Gastrocnemius medialis (tissue), 4 donors: Measurements from ENCODE around the gene SUN1.

ENCODE experiments used
- CTCF ChIP-seq, 5 experiments: fragments of 450-650 bp in 3 of 5; fragments of 200-600 bp in 2 of 5; sonication (generic) in 2 of 5; IDR thresholded peaks in 4 of 5; conservative IDR thresholded peaks in 1 of 5; 1 replicate in 4 of 5; 2 replicates in 1 of 5; pipeline ENCODE4 v1.5.1; 2016 to 2019; ENCODE audit warnings: antibody characterized with exemption in 5 of 5, mild to moderate bottlenecking in 3 of 5, moderate library complexity in 3 of 5
- POLR2A ChIP-seq, 2 donors: fragments of 450-650 bp; IDR thresholded peaks; one replicate each; pipeline ENCODE4 v1.6.1; 2017; ENCODE audit warnings: antibody characterized with exemption in 2 of 2, mild to moderate bottlenecking in 2 of 2, moderate library complexity in 2 of 2

- TF ChIP-seq CTCF (IDR thresholded peaks at IDR 0.05 in 4 of 5, conservative IDR thresholded peaks at IDR 0.05 in 1 of 5), result no peak
- TF ChIP-seq POLR2A (IDR thresholded peaks at IDR 0.05), result no peak
Observed at GRCh38 chr7:854118-854775, 22.0 kb downstream of the SUN1 start.
